CD4-positive, alpha-beta T cell treated with Interleukin-17A for 1 hour (primary cell): ENCODE results near the gene SLC7A14.
A peak's percentile ranks its signal among the peaks of the same experiment; 100 is the strongest.

Experiments
- DNase-seq: peaks from one replicate; pipeline ENCODE4 v3.0.0-alpha.2; 2020

The SLC7A14 gene

DNA sequence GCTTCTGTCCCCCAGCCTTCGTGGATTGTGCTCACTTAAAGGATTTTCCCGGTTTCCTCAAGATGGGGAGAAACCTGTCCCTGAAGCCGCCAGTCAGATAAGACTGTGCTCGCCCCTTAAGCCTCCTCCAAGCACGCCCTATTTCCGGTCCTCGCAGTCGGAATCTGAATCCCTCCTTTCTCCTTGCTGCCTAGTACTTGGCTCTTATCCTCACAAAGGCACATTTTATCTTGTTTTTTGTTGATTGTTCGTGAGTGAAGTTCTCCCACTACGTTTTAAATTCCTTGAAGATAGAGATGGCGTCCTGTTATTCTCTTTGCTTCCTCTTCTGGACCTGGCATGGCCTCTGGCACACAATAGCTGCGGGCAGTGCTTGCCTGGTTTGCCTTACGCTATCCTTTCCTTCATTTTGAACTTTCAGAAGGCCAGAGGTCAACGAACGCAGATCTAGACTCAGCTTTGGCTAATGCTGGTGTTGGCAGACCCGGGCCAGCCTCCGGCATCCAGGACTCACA lies 165.5 kb downstream of the SLC7A14 start:
- no peak for DNase-seq

GRCh38 chr3:170419557-170420087 lies 166.3 kb downstream of the SLC7A14 start:
- no peak for DNase-seq

GRCh38 chr3:170418422-170419398 lies 167.2 kb downstream of the SLC7A14 start, which contains the start of gene CLDN11:
Gene CLDN11, plus strand, starts transcription at chr3:170418868. Its CDS starts 199 bp downstream, at chr3:170419067.
- no peak for DNase-seq

- DNase-seq = no peak
Observed at GRCh38 chr3:170417090-170417489, 168.8 kb downstream of the SLC7A14 start.

GRCh38 chr3:170414202-170414663 lies 171.6 kb downstream of the SLC7A14 start:
- peak; percentile 59 for DNase-seq

DNA sequence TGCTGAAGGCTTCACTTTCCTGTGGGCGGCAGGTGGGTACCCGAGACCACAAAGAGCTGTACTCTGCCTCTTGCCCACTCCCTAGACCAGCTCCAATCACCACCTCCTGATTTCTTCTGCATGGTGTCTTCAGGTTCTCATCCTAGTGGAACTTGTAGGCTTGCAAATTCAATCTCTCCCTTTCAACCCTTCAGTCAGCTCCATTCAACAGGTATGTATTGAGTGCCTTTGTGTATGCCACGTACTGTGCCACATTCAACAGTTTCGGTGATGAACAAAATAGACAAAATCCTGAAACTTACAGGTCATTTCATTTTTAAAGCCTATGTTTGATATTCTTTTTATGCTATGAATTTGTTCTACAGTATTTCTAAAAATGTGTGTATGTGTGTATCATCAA lies 172.6 kb downstream of the SLC7A14 start:
- DNase-seq = no peak

GRCh38 chr3:170410428-170411029 lies 175.3 kb downstream of the SLC7A14 start:
- DNase-seq = peak; percentile 14
